Esophagus squamous epithelium (tissue), 5 donors: Measurements from ENCODE around the gene GNG12. TPM values are rescaled to one million over a fixed set of nuclear protein-coding genes. Genes with fewer than 3 reads are reported as not detected.

Experiments used
- DNase-seq: peaks from one replicate; lab custom pipeline; 2025; lab: John Stamatoyannopoulos, UW
- H3K27ac ChIP-seq, 4 donors: fragments of 200-600 bp; sonication (generic); one replicate each; pipeline ENCODE4 v1.5.1; 2016 to 2019; ENCODE audit warnings: mild to moderate bottlenecking in 1 of 4
- H3K27me3 ChIP-seq, 4 donors: fragments of 200-600 bp; sonication (generic); 1 replicate in 3 of 4; 2 replicates in 1 of 4; pipeline versions ENCODE4 v1.5.1 to v1.6.0; 2017 to 2021; ENCODE audit warnings: antibody characterized with exemption in 1 of 4
- H3K36me3 ChIP-seq, 3 donors: fragments of 200-600 bp; sonication (generic); one replicate each; pipeline ENCODE4 v1.5.1; 2016 to 2019
- H3K4me1 ChIP-seq, 3 donors: fragments of 200-600 bp; sonication (generic); one replicate each; pipeline ENCODE4 v1.5.1; 2017 to 2019
- H3K4me3 ChIP-seq, 4 donors: fragments of 200-600 bp; sonication (generic); 1 replicate in 3 of 4; 2 replicates in 1 of 4; pipeline ENCODE4 v1.5.1; 2016 to 2019; ENCODE audit warnings: mild to moderate bottlenecking in 2 of 4, moderate library complexity in 1 of 4
- H3K9me3 ChIP-seq, 3 donors: fragments of 200-600 bp; sonication (generic); one replicate each; pipeline ENCODE4 v1.5.1; 2016 to 2019
- POLR2A ChIP-seq, 4 donors: fragments of 450-650 bp; IDR thresholded peaks; one replicate each; pipeline ENCODE4 v1.6.1; 2017; ENCODE audit warnings: antibody characterized with exemption in 4 of 4, mild to moderate bottlenecking in 4 of 4, moderate library complexity in 3 of 4
- WGBS, 2 donors: methylation state at CpG; one replicate each; pipeline ENCODE4 v1.1.5; 2018; 5-methylcytosine and 5-hydroxymethylcytosine counted together
- intact Hi-C: fragments of 100-400 bp; cut with DNase I; formaldehyde crosslinking; loops from one replicate; pipeline ENCODE4 v1.15.0; 2022
- total RNA-seq, 4 donors: library from RNA; depleted of rRNA; stranded (reverse); fragments of >200 nt; gene quantifications; one replicate each; pipeline ENCODE4 v1.1.0, GENCODE V29; 2016
- TF ChIP-seq, protein P1 (sequence below), 6 experiments: fragments of 450-650 bp in 4 of 6; fragments of 200-600 bp in 2 of 6; sonication (generic) in 2 of 6; IDR thresholded peaks; one replicate each; pipeline ENCODE4 v1.5.1; 2016 to 2019; ENCODE audit warnings: antibody characterized with exemption in 6 of 6, mild to moderate bottlenecking in 4 of 6, moderate library complexity in 4 of 6
- donor health status: DM: yes; HTN: yes; CAD: no.

GNG12 gene
- total RNA-seq, 4 donors from 2014 or later, result 65.4 to 104 (median 89.9) TPM

DNA sequence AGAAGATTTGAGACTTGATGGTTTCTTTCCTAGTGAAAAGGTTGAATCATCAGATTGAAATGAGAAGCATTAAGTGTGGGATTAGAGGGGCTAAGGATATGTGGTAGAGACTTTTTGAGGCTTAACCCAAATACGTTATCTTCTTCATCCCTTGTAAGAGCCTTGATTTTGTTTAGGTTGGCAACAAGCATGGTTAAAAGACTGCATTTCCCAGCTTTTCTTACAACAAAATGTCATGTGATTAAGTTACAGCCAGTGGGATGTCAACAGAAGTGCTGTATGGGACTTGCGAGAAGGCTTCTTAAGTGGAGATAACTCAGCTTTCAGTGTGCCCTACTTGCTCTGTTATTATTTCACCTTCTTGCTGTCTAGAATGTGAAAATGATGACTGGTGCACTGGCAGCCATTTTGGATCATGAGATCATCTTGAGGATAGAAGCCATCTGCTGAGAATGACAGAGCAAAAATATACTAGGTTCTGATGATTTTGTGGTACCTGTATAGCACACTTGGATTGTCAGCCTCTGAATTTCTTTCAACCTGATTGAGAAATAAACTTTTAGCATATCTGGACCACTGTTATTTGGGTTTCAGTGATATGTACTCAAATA is 41.3 kb upstream of the GNG12 start:
- Histone ChIP-seq H3K4me1 (no peaks in the 10 kb centered on the region), H3K9me3 (no peaks in the 10 kb centered on the region), H3K27me3 (no peaks in the 10 kb centered on the region), H3K27ac (no peak overlapping the region), H3K4me3 (no peak overlapping the region), H3K36me3 (no peaks in the 10 kb centered on the region)
- intact Hi-C loops, result no loop called here
- no peak for DNase-seq
- TF ChIP-seq POLR2A (IDR thresholded peaks at IDR 0.05), result no peak
- TF ChIP-seq, protein P1, sequence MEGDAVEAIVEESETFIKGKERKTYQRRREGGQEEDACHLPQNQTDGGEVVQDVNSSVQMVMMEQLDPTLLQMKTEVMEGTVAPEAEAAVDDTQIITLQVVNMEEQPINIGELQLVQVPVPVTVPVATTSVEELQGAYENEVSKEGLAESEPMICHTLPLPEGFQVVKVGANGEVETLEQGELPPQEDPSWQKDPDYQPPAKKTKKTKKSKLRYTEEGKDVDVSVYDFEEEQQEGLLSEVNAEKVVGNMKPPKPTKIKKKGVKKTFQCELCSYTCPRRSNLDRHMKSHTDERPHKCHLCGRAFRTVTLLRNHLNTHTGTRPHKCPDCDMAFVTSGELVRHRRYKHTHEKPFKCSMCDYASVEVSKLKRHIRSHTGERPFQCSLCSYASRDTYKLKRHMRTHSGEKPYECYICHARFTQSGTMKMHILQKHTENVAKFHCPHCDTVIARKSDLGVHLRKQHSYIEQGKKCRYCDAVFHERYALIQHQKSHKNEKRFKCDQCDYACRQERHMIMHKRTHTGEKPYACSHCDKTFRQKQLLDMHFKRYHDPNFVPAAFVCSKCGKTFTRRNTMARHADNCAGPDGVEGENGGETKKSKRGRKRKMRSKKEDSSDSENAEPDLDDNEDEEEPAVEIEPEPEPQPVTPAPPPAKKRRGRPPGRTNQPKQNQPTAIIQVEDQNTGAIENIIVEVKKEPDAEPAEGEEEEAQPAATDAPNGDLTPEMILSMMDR (IDR thresholded peaks at IDR 0.05), result no peak
- WGBS, 2 donors, result 75 to 80% methylated on average over 2 of the region's 2 CpGs

DNA sequence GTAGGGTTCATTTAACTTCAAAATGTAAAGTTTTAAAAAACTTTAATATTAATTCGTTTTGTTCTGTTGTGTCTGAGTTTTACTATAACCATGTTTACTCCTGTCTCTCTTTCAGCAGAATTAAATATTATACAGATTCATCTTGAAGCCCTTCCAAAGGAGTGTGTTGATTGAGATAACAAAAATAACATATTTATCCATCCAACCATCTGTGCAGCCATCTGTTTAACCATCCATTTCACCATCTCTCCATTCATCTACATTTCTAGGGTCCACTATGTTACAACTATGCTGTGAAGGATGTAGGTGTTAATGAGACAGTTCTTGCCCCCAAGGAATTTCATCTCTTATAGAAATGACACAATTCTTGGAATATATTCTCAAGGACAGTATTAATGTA is 36.0 kb upstream of the GNG12 start:
- 36 to 49% methylated on average over 1 of the region's 1 CpG for WGBS, 2 donors
- intact Hi-C loops, result no loop called here
- Histone ChIP-seq H3K4me3 (no peak overlapping the region), H3K36me3 (no peaks in the 10 kb centered on the region), H3K27ac (no peak overlapping the region), H3K4me1 (no peaks in the 10 kb centered on the region), H3K27me3 (no peaks in the 10 kb centered on the region), H3K9me3 (no peaks in the 10 kb centered on the region)
- no peak for DNase-seq
- TF ChIP-seq POLR2A (IDR thresholded peaks at IDR 0.05), result no peak
- TF ChIP-seq, protein P1 (IDR thresholded peaks at IDR 0.05), result no peak

DNA sequence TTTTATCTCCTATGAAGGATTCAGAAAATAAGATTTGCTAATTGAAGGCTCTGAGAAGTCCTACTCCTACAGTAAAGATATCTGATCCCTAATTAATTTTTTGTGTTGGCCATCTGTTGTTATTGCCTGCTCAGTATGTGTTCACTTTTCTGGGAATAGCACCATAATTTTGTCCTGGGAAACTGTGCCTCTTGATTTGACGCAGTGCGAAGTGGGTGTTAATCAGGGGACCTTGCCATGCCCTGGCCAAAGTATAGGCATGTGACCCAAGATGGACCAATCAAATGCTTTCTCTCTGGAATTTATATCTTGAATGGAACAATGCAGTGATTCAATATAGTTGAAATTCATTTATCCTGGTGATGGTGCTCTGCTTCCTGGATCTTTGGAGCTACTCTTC is 30.4 kb upstream of the GNG12 start:
- intact Hi-C loops, result no loop called here
- Histone ChIP-seq H3K4me3 (no peak overlapping the region), H3K36me3 (no peaks in the 10 kb centered on the region), H3K27ac (no peak overlapping the region), H3K9me3 (no peaks in the 10 kb centered on the region), H3K4me1 (no peaks in the 10 kb centered on the region), H3K27me3 (no peaks in the 10 kb centered on the region)
- TF ChIP-seq, protein P1 (IDR thresholded peaks at IDR 0.05), result no peak
- no peak for TF ChIP-seq POLR2A (IDR thresholded peaks at IDR 0.05)
- DNase-seq, result no peak
- 94 to 95% methylated on average over 2 of the region's 2 CpGs for WGBS, 2 donors

DNA sequence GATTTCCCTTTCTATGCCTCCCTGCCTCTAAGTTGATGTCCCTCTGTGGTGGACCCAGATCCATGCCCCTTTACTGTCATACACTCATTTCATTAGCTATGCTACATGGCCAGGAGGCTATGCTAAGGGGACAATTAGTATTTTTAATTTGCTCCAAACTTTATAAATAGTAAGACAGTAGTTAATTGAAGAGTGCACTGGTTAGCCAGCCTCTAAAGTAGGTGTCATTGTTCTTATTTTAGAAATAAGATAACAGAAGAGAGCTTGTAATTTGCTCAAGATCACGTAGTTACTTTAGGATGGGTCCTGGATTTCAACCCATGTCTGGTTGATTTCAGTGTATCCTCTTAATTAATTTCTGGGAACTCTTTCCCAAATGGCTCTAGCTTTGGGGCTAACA is 29.4 kb upstream of the GNG12 start:
- no peak for TF ChIP-seq POLR2A (IDR thresholded peaks at IDR 0.05)
- TF ChIP-seq, protein P1 (IDR thresholded peaks at IDR 0.05), result no peak
- no peaks in the 10 kb centered on the region for H3K36me3 ChIP-seq
- H3K4me1 ChIP-seq, result no peaks in the 10 kb centered on the region
- no peak for DNase-seq
- H3K9me3 ChIP-seq, result no peaks in the 10 kb centered on the region
- no peak overlapping the region for H3K27ac ChIP-seq
- WGBS, 2 donors, result 96 to 97% methylated on average over 1 of the region's 1 CpG
- intact Hi-C loops, result no loop called here
- H3K4me3 ChIP-seq, result no peak overlapping the region
- H3K27me3 ChIP-seq, result no peaks in the 10 kb centered on the region

DNA sequence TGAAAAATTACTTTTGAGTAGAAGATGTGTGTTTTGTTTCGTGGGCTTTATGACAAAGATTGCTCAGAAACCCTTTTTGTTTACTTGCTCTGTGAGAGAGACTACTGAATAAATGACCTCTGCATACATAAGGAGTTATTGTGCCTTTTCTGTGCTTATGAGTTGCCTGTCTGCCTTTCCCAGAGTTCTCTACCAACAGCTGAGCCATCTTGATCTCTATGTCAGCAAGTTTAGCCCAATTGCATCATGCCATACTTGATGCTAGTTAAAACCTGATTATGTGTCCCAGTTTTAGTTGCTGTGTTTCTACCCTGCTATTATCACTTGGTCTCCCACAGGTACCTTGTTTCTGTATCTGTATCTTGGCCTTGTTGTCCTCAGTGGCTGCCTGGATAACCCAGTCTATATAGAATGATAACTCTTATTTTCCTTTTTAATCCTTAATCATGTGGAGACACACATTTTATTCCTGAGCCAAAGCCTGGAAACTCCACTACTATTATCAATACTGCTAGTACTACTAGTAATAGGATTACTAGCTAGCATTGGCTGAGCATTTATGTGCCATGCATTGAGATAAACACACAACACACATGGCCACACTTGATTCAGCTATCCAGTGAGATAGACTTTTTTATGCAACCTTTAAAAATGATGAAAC is 28.7 kb upstream of the GNG12 start:
- H3K4me1 ChIP-seq, result no peaks in the 10 kb centered on the region
- H3K27me3 ChIP-seq, result no peaks in the 10 kb centered on the region
- no peak overlapping the region for H3K27ac ChIP-seq
- intact Hi-C loops, result no loop called here
- no peaks in the 10 kb centered on the region for H3K36me3 ChIP-seq
- TF ChIP-seq POLR2A (IDR thresholded peaks at IDR 0.05), result no peak
- TF ChIP-seq, protein P1 (IDR thresholded peaks at IDR 0.05), result no peak
- DNase-seq, result no peak
- no peak overlapping the region for H3K4me3 ChIP-seq
- no peaks in the 10 kb centered on the region for H3K9me3 ChIP-seq
- WGBS, 2 donors, result 42 to 56% methylated on average over 1 of the region's 1 CpG
